NCI-H2227 (cell line): Measurements from ENCODE around the gene TTC16.

Experiments
- DNase-seq: peaks from one replicate; lab custom pipeline; 2025; ENCODE audit not compliant: unreplicated experiment; lab: John Stamatoyannopoulos, UW

Gene TTC16

DNA sequence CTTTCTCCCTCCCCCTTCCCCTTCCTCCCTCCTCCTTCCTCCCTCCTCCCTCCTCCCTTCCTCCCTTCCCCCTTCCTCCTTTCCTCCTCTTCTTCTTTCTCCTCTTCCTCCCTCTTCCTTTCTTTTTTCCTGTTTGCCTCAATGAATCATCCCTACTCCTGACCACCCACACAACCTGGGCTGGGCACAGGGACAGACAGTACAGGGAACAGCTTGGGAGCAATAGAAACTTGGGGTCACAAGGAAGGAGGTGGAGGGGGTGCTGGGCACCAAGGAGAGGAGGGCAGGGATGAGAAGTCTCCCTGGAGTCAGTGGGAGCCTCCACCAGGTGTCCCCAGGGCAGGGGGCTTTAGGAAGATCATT lies 5.0 kb downstream of the TTC16 start:
- no peak for DNase-seq

DNA sequence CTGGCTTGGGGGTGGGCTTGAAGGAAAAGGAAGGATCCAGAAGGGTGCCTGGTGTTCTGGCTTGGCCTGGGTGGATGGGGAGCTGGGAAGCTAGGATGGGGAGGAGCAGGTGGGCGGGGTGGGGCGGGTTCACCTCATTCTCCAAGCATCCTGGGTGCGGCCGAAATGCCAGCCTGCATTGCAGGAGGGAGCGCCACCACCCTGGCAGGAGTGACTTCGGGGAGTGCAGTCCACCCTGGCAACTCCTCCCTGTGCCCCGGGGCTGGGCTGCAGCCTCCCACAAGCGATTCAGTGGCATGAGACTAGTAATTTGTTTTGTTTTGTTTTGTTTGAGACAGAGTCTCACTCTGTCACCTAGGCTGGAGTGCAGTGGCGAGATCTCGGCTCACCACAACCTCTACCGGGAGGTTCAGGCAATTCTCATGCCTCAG lies 5.5 kb downstream of the TTC16 start:
- peak; percentile 52 for DNase-seq

DNA sequence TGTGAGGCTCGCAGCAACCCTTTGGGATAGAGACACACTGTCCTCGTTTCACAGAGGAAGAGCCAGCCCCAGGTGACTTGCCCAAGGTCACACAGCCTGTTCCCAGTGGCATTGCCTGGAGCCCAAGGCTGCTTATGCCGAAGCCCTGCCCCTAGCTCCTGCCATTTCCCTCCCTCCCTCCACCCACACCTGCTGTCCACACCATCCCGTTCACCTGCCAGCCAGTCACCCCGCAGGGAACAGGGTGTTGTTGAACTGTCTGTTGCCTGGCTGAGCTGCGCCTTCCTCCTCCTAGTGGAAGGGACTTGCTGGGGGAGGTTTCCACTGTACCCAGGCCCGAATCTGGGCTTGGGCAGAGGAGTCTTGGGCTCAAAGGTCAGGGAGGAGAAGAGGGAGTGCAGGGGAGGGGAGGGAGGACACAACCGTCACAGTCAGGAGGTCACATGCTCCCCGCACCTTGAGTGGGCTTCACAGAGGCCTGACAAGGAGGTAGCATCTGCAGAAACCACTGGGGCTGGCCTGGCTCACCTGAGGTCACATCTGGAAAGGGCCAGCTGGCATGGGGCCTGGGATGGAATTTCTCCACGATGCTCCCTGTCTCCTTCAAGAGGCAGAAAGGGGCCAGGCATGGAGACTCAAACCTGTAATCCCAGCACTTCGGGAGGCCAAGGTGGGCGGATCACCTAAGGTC lies 6.3 kb downstream of the TTC16 start:
- no peak for DNase-seq

DNA sequence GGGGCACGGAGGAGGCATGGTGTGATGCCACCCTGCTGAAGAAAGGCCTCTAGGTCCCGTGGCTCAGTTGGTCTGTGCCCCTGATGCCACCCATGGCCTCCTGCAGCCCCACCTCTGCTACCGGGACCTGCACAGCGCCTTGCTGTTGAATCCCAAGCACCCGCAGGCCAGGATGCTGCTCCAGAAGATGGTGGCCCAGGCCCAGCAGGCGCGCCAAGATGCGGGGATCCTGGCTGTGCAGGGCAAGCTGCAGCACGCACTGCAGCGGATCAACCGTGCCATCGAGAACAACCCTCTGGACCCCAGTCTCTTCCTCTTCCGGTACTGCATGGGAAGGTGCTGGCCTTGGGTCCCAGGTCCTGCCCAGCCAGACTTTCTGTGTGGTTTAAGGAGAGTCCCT lies 7.1 kb downstream of the TTC16 start:
- no peak for DNase-seq

DNA sequence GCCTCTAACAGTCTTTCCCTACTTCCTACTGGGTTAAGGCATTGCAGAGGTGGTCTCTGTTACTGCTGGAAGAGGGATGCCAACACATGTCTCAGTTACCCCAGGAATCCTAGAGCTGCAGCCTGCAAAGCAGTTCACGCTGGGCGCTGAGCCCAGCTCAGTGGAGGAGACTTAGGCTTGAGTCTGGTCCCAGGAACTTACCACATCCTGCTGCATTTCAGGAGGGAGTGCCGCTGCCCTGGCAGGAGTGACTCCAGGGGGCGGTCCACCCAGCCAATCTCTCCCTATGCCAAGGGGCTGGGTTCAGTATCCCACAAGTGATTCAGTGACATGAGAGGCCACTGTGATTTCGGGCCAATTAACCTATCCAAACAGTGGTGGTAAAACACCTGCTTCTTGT lies 7.6 kb downstream of the TTC16 start:
- no peak for DNase-seq

DNA sequence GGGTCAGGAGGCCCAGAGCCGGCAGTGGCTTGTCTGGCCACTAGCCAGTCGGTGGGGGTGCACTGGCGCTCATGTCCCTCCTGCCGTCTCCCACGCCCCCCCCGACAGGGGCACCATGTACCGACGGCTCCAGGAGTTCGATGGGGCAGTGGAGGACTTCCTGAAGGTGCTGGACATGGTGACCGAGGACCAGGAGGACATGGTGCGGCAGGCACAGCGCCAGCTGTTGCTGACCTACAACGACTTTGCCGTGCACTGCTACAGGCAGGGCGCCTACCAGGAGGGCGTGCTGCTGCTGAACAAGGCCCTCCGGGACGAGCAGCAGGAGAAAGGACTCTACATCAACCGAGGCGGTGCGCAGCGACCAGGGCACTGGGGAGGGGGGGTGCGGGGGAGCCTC lies 8.1 kb downstream of the TTC16 start:
- no peak for DNase-seq

DNA sequence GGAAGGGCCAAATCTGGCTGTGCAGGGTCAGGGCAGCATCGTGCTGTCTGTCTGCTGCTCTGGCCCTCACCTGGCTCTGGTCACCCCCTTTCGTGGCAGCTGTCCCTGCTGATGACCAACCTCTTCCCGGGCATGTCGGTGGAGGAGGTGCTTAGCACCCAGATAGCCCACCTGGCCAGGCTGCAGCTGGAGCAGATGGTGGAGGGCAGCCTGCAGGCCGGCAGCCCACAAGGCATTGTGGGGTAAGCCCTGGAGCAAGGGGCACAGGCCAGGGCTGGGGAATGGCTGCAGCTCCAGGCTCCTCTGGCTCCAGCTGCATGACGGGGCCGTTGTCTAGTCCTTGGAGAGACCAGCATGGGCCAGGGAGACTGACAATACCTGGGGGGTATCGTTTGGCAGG lies 11.0 kb downstream of the TTC16 start:
- no peak for DNase-seq

DNA sequence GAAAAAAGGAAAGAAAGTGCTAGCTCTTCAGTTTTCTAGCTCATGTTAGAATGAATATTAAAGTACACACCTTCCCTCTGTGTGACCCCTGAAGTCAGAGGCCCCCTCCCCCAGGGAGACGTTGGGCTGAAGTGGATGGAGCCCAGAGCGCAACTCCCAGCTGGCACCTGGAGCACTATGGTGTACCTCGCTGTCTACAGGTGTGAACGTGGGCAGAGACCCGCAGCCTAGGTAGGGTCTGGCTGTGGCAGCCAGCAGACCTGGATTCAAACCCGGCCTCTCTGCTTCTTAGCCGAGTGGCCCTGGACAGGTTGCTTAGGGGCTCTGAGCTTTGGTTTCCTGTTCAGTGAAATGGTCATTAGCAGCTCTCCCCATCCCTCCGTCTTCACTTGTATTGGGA lies 12.9 kb downstream of the TTC16 start:
- no peak for DNase-seq

DNA sequence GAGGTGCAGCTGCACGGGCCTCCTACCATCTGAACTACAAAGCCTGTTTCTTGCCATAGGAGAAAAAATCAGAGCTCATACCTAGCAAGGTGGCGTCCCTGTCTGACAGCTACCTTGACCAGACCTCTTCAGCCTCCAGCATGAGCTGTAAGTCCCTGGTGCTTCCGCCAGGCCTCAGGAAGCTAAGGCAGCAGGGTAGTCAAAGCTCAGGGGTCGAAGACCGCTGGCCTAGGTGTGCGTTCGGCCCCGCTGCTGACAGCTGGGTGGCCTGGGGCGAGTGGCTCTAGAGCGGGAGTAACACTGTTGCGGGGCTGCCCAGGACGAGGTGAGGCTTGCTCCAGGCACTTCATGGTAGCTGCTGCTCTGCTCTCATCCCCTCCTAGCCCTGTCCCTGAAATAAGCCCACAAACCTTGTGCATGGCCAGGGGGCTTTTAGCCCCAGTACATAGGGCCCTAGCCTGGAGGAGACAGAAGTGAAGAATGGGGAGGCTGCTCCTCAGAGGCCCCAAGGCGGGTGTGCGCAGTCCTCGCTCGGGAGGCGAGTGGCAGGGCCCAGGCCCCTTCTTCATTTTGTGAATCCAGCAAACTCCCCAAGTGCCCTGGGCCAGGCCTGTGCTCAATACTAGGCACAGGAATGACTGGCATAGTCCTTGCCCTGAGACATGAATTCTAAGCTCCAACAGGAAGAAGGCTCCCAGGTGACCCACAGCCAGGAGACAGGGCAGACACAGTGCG lies 13.8 kb downstream of the TTC16 start:
- no peak for DNase-seq

DNA sequence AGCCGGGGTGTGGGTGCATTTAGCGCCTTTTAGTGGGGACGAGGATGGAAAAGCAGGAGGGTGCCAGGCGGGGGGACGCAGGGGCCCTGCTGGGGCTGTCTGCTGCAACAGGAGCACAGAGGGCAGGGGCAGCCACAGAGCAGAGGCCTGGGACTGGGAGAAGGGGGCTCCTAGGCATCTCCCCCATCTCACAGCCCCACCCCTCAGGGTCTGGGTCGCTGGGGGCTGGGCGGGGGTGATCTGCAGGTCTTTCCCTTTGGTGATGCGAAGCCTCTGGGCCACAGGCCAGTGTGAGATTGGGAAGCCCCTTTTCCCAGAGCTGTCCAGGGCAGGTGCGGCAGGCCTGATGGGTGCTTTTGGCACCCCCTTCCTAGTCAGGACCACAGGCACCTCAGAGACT lies 14.4 kb downstream of the TTC16 start:
- DNase-seq: no peak

DNA sequence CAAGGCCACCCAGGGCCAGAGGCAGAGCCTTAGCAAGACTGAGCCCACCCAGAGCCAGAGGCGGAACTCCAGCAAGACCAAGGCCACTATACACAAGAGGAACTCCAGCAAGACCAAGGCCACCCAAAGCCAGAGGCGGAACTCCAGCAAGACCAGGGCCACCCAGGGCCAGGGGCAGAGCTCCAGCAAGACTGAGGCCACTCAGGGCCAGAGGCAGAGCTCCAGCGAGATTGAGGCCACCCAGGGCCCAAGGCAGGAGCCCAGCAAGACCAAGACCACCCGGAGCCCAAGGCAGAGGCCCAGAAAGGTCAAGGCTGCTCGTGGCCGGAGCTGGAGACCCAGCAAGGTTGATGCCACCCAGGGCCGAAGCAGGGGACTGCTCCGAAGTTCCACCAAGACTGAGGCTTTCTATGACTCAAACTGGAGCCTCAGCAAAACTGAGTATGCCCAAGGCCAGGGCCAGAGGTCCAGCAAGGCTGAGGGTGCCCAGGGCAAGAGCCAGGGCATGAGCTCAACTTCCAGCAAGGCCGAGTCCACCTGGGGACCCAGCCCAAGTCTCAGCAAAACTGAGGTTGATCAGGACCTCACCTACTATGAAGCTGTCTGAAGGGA lies 15.0 kb downstream of the TTC16 start:
- DNase-seq: no peak

DNA sequence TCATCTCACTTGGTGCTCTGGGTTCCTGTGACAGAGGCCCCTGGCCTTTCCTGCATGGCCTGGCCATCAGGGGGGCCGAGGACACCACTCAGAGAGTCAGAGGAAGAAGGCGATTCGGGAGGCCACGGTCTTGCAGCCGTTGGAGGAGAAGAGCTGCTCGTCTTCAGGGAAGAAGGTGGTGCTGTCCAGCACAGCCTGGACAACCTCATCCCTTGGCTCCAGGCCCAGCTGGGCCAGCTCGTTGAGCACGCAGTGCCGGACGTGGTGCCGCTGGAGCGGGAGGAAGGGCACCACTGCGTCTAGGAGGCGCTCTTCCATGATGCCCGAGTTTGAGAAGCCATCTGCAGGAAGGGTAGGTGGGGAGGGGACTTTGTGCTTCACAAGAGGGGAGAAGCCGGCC lies 16.1 kb downstream of the TTC16 start:
- no peak for DNase-seq

DNA sequence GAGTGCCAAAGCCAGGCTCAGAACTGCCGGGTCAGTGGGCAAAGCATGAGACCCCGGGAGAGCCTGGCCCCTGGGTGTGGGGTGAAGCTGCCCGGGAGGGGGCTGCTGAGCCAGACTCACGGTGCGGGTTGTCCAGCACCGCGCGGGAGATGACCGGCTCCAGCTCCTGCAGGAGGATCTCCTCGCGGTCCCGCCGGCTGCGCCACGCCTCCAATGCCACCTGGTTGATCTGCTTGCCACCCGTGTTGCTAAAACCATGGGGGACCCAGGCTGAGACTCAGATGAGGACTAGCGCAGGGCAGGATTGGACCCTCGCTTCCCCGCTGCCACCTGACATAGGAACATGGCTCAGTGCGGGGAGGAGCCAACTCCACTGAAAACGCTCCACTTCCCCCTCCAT lies 16.6 kb downstream of the TTC16 start:
- DNase-seq: no peak

DNA sequence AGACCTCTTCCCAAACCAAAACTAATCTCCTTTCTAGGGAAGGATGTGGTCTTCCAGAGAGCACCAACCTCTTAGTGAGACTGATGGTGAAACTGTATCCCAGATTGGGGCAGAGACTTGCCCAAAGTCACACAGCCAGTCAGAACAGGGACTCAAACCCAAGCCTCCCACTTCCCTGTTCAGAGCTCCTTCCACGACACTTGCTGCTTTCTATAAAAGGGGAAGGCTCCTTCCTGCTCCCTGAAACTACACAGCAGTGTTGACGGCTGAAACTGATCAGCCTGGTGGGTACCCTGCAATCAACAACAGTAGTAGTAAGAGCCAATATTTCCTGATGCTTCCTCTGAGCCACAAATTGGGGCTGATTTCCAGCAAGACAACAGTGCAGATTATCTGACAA lies 17.7 kb downstream of the TTC16 start:
- no peak for DNase-seq

DNA sequence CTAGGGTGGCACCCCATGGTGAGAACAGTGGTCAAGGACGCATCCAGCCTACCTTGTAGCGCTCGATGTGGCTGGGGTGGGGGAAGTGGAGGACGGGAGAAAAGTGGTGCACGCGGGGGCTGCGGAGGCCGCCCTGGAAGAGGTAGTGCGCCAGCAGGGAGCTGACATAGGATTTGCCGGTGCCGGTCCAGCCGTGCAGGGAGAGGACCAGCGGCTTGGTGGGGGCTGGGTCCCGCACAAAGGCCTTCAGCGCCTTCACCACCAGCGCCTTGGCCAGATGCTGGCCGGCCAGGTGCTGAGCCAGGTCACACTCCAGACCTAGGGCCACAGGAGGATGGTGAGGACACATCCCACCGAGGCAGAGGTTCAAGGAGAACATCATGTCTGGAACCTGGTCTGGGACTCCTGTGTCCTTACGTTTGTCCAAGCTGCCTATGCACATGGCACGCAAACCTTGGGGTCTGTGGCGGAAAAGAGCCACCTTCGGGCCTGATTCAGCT lies 18.4 kb downstream of the TTC16 start:
- DNase-seq: no peak

DNA sequence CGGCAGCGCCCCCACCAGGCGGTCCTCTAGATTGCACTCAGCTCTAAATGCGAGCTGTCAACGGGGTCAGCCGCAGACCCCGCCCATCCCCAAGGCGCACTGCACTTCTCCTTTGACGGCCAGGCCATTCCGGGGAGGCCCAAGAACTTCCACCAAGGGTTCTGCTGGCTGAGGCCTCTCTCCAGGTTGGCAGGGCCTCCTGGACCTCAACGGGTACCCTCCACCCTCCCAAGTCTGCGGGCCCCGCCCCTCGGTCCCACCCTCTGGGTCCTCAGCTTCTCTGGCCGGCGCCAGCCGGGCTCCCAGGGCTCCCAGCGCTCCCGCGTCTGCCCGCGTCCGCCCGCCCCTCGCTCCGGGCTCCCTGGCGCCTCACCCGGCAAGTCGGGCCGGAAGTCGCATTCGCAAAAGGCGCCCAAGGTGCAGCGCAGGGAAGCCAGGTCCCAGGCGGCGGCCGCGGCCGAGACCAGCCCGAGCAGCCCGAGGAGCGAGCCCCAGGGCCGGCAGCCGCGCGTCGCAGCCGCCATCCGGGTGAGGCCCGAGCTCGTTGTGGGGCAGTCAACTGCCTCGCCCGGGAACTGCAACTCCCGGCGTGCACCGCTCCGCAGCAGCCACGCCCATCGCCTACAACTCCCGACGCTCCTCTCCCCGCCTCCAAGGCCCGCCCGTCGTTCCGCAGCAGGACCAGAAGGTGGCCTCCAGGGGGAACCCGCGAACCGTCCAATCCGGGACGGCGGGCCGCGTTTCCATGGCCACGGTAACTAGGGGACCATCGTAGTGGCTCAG lies 19.1 kb downstream of the TTC16 start, which contains the start of gene TOR2A:
Gene TOR2A (minus strand): TSS at position 548 of the 783 bp plus-strand sequence. CDS start 24 bp downstream, at position 524.
- DNase-seq: peak; percentile 97

DNA sequence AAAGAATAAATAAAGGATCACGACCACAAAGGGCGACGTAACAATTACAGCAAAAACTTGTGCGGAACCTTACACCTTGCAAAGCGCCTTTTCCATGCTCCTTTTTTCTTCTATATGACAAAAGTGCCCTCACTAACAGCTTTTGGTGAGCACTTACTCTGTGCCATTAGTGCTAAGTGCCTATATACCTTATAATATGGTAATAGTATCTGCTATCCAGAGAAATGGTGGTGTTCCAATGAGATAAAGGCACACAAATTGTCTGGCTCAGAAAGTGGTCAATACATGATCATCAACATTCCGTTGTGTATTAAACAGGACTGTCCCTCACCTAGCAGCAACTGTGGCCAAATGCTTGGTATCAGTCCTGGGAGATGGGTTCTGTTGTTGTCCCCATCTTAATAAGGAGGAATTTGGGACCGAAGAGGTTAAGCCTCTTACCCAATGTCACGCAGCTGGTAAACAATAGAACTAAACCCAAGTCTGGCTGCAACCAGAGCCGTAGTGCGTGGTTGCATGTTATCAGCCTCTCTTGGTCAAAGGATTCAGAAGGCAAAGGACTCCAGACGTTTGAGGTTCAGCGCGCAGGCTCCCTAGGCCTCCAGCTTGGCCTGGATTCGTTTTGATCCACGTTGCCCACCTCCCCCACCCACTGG lies 19.8 kb downstream of the TTC16 start:
- peak; percentile 27 for DNase-seq

DNA sequence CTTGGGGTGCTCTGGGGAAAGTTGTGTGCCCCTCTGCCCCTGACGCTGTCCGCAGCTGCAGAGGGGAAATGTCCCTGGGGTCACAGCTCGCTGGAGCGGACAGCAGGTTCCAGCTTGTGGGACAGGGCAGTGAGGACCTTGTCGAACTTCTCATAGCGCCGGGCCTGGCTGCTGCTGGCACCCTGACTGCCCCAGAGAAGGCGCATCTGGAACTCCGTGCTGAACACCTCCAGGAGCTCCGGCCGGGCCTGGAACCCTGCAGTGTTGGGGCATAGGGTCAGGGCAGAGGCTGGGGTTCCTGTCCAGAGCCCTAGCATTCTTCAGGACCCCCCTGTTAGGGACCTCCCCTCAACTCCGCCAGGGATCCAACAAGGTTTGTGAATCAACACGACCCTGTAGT lies 22.8 kb downstream of the TTC16 start:
- no peak for DNase-seq

DNA sequence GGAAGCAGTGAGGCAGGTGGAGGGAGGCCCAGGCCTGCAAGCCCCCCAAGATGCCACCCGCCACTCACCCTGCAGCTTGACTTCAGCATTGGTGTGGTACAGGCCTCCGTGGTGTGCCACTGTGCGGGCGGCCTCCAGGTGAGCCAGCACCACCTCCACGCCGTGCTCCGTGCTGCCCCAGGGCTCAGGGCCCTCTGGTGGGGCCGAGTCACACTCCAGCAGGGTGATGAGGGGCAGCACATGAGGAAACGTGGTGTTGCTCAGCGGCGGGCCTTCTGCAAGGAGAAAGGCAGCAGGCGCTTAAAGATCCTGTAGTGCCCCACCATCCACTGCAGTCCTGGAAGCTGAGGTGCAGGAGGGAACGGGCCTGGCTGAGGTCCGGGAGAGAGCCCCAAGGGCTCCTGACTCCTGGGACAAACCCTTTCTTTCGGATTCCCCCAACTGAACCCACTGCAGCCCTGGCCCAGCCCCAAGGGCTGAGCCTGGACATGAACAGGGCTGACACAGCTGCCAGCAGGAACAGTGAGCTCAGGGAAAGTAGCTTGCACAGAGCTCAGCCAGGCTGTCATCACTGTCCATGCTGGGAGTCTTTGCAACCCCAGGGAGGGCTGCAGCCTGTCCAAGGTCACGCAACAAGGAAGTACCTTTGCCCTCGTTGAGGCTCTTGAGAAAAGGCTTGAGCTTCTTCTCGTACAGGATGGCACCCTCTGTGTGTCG lies 23.9 kb downstream of the TTC16 start:
- DNase-seq: no peak

DNA sequence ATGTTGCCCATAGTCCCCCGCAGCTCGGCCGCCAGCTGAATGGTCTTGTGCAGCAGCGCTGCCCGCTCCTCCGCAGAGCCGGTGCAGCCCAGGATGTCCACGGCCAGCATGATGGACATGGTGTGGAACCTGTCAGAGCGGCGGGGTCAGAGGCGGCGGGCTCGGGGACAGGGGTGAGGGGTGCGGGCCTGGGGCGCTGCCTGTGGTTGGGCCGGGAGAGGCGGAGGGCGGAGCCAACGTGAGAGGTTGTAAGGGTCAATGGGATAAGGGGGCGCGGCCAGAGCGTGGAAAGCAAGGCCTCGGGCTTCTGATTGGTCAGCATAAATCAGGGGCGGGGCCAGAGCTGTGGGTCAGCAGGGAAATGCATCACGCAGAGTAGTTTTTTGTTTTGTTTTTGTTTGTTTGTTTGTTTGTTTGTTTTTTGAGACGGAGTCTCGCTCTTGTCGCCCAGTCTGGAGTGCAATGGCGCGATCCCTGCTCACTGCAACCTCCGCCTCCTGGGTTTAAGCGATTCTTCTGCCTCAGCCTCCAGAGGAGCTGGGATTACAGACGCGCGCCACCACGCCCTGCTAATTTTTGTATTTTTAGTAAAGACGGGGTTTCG lies 26.1 kb downstream of the TTC16 start:
- no peak for DNase-seq
